ENCODE measurements around the gene PRR36. TPM values are rescaled to one million over a fixed set of nuclear protein-coding genes. Genes with fewer than 3 reads are reported as not detected.
"Not testable (repeated sequence)": the region's sequence is repeated elsewhere in the genome, so short reads cannot be mapped to it uniquely, and the experiment has no call there.

Gene PRR36
- total RNA-seq, 2 experiments from 2014 or later = 0.20 TPM; not detected in 1

GRCh38 chr19:7895565-7895964 lies 21.4 kb upstream of the PRR36 start:
- Mint-ChIP-seq H3K27me3 (peaks cover 3% of the 10 kb centered on the region), H3K9me3 (no peaks in the 10 kb centered on the region), H3K36me3 (ENCODE audit: low read depth) (no peaks in the 10 kb centered on the region), H3K4me3 (no peak overlapping the region), H3K27ac (no peak overlapping the region), H3K4me1 (ENCODE audit: low read depth) (peaks cover 6% of the 10 kb centered on the region)
- ATAC-seq (no peak), DNase-seq (no peak)
- intact Hi-C loops (cut with micrococcal nuclease) = no loop called here
- ChIA-PET POLR2A (no interaction called here), CTCF (no interaction called here)
- no peak for TF ChIP-seq CTCF (IDR thresholded peaks at IDR 0.05)

GRCh38 chr19:7894612-7895309 lies 20.6 kb upstream of the PRR36 start:
- no peak for TF ChIP-seq CTCF (IDR thresholded peaks at IDR 0.05)
- no peak overlapping the region for H3K27ac Mint-ChIP-seq
- no peaks in the 10 kb centered on the region for H3K9me3 Mint-ChIP-seq
- ChIA-PET CTCF (interaction anchor here (1.0 kb wide), 1 partner anchor 26 kb away, joined by 3 read pairs; no protein-coding TSS in a partner anchor), POLR2A (no interaction called here)
- no peak for ATAC-seq
- no peak overlapping the region for H3K4me3 Mint-ChIP-seq
- no peaks in the 10 kb centered on the region for H3K36me3 Mint-ChIP-seq (ENCODE audit: low read depth)
- H3K4me1 Mint-ChIP-seq (ENCODE audit: low read depth) = peaks cover 6% of the 10 kb centered on the region
- DNase-seq = no peak
- H3K27me3 Mint-ChIP-seq = peaks cover 6% of the 10 kb centered on the region
- intact Hi-C loops (cut with micrococcal nuclease) = no loop called here

GRCh38 chr19:7893362-7894101 lies 19.3 kb upstream of the PRR36 start:
- DNase-seq (peak; percentile 57), ATAC-seq (peak; percentile 86)
- H3K36me3 Mint-ChIP-seq (ENCODE audit: low read depth); H3K4me3 Mint-ChIP-seq; H3K27ac Mint-ChIP-seq; H3K9me3 Mint-ChIP-seq; H3K4me1 Mint-ChIP-seq (ENCODE audit: low read depth); POLR2A ChIA-PET; intact Hi-C loops (cut with micrococcal nuclease): not testable (repeated sequence)
- H3K27me3 Mint-ChIP-seq = peaks cover 10% of the 10 kb centered on the region
- CTCF ChIA-PET = interaction anchor here (1.0 kb wide), 1 partner anchor 25 kb away, joined by 3 read pairs; no protein-coding TSS in a partner anchor

GRCh38 chr19:7888826-7889217 lies 14.6 kb upstream of the PRR36 start:
- no peaks in the 10 kb centered on the region for H3K36me3 Mint-ChIP-seq (ENCODE audit: low read depth)
- H3K4me1 Mint-ChIP-seq (ENCODE audit: low read depth) = peaks cover 3% of the 10 kb centered on the region
- intact Hi-C loops (cut with micrococcal nuclease) = no loop called here
- peaks cover 12% of the 10 kb centered on the region for H3K27me3 Mint-ChIP-seq
- ChIA-PET CTCF (no interaction called here), POLR2A (interaction anchor here (0.9 kb wide), 1 partner anchor 31 kb away, joined by 3 read pairs; the partner anchor contains the start of gene SNAPC2)
- DNase-seq (no peak), ATAC-seq (no peak)
- H3K4me3 Mint-ChIP-seq = no peak overlapping the region
- H3K27ac Mint-ChIP-seq = no peak overlapping the region
- no peak for TF ChIP-seq CTCF (IDR thresholded peaks at IDR 0.05)
- H3K9me3 Mint-ChIP-seq = no peaks in the 10 kb centered on the region

DNA sequence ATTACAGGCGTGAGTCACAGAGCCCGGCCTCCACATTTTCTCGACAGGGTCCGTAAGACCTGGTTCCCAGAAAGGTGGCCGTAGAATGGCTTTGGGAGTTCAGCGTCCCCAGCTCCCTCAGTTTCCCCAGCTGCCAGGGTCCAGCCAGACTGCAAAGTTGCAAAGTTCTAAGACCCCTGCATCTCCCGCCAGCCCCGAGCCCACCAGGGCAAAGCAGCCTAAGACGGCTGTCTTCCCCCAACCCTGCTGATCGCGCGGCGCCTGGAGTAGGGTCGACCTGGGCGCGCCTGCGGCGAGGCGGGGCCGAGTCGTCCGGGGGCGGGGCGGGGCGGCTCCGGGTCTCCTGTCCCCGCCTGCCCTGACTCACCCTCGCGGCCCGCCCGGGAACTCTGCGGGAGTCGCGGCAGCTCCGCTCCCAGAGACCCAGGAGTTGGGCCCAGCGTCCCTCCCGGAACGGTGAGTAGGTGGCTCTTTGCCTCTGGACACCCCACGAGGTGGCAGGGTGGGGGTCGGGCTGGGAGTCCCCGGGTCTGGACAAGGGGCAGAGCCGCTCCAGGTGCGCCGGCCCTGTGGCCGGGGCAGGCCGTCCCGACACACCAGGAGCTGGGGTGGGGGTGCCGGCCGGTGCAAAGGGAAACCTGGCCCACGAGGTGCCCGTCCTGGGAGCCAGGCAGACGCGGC lies 14.1 kb upstream of the PRR36 start, which contains the start of gene LRRC8E:
LRRC8E (plus strand) TSS at position 366 of the 681 bp plus-strand sequence. CDS start 7,094 bp downstream, outside the sequence.
- Mint-ChIP-seq H3K27me3 (peaks cover 12% of the 10 kb centered on the region), H3K27ac (no peak within 1 kb of the TSS), H3K36me3 (ENCODE audit: low read depth) (no peaks in the 10 kb centered on the region), H3K4me1 (ENCODE audit: low read depth) (peaks cover 2% of the 10 kb centered on the region), H3K9me3 (no peaks in the 10 kb centered on the region), H3K4me3 (no peak within 1 kb of the TSS)
- TF ChIP-seq CTCF (IDR thresholded peaks at IDR 0.05) = no peak
- DNase-seq = peak; percentile 49
- POLR2A ChIA-PET = interaction anchor here (0.6 to 1.9 kb wide), 2 partner anchors 11 to 12 kb away, joined by 3 to 5 read pairs; no protein-coding TSS in a partner anchor
- peak; percentile 89 for ATAC-seq
- CTCF ChIA-PET = interaction anchor here (1.6 kb wide), 1 partner anchor 19 kb away, joined by 4 read pairs; no protein-coding TSS in a partner anchor
- intact Hi-C loops (cut with micrococcal nuclease) = no loop called here
